ENCODE measurements around the gene SCYGR5.

SCYGR5 gene

DNA sequence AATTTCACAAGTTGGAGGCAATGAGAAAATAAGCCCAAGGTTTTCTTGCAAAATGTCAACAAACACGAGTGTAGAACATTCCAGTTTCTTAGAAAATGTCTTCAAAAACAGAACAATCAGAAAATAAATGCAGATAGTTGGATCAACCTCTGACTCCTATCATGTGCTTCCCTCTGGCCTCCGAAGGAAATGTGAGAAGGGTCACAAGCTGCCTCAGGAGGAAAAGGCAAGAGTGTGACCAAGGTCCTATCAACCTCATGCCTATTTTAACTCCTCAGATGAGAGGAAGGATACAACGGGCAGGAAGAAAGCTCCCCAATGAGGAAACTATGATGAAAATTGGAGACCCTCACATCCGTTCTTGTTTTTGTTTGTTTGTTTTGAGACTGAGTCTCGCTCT lies 7.9 kb downstream of the SCYGR5 start:
- DNase-seq: no peak

DNA sequence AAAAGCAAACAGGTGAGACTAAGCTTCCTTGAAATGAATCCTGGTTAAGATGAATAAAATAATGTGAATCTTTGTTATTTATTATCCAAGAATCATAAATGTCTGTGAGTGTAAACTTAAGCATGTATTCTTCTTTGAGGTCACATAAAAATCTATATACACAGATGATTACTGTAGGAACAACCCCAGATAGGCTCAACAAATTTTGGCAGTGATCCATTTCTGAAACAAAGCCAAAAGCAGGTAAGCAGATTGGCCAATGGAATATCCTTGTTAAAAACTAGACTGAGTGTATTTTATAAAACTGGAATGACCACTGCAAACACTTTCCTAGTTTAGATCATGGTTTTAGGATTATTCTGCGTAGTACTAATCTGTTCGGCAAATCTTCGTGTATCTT lies 11.3 kb downstream of the SCYGR5 start:
- no peak for DNase-seq

DNA sequence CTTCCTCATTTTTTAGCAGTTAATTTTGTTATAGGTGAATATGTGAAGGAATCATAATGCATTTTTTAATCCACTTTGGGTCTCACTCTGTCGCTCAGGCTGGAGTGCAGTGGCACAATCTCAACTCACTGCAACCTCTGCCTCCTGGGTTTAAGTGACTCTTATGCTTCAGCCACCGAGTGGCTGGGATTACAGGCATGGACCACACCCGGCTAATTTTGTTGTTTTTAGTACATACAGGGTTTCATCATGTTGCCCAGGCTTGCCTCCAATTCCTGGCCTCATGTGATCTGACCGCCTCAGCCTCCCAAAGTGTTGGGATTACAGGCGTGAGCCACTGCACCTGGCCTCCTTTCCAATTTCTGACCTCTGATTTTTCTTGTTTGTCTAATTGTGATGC lies 17.7 kb downstream of the SCYGR5 start:
- no peak for DNase-seq

DNA sequence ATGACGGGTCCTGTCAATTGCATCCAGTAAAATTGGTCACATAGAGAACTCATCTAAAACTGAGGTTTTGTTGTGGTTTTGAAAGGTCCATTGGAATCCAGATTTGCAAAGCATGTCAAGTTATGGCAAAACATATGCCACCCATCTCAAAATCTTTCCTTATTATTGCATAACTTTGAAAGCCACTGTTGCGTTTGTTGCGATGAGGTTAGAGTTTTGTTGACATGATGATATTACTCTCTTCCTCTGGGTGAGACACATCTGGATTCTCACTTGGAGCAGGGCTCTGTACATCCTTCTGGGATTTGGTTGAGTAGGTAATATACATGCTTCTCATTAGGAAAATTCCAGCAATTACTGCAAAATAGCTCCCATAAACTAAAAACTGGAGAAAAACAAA lies 20.6 kb downstream of the SCYGR5 start:
- DNase-seq: no peak

DNA sequence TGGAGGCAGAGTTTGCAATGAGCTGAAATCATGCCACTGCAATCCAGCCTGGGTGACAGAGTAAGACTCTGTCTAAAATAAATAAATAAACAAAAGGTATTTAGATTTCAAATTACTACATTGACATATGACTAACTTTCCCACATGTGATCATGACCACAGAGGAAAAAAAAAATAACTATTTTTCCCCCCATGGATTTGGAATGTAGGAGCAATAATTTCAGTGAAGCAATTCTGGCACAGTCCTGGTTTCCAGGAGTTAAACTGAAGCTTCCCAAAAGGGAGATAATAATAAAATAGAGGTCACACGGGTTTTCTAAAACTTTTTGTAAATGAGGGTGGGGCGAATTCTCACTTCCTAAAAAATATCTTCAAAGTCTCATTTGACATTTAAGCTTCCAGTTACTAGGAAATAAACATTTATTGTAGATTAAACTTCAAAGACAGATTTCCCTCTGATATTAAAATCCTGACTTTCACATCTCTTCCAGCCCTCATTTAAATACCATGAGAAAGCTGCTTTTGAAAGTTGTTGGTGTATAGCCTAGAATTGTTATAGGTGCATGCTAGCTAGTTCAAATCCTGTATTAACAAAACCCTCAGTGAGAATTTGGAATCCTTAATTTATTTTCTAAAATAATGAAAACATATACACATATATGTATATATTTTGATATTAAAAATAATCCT lies 30.5 kb downstream of the SCYGR5 start:
- DNase-seq: no peak

DNA sequence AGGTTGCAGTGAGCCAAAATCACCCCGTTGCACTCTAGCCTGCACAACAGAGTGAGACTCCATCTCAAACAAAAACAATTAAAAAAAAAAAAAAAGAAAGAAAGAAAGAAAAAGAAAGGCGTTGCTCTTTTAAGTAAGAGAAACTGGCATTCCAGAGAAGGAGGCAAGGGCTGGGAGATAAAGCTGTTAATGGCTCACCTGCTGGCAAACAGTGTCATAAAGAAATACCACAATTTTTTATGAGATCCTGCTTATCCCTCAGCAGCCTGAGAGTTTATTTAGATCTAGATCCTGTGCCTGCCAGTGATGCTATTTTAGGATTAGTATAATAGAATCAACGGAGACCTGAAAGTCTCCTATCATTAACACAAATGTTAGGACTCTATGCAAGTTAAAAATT lies 35.0 kb downstream of the SCYGR5 start:
- no peak for DNase-seq

DNA sequence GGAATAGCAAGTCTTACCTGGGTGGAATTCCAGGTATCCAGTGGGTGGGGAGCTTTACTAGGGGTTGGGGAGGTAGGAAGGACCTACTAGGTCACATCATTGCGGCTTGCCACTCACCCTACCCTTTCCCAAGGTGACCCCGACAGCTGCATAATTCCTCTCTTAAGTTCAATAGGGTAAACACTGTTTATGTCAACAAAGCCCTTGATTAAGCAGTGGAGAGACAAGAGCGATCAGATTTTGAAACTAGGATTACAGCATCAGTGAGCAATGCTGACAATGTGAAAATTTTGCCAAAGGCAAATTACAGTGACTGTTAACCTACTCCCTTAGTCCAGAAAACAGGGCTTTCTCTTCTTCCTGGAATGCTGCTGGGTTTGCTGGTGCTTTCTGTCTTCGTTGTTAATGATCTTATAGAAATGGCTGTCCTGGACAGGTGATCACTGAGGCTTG lies 36.7 kb downstream of the SCYGR5 start:
- no peak for DNase-seq

DNA sequence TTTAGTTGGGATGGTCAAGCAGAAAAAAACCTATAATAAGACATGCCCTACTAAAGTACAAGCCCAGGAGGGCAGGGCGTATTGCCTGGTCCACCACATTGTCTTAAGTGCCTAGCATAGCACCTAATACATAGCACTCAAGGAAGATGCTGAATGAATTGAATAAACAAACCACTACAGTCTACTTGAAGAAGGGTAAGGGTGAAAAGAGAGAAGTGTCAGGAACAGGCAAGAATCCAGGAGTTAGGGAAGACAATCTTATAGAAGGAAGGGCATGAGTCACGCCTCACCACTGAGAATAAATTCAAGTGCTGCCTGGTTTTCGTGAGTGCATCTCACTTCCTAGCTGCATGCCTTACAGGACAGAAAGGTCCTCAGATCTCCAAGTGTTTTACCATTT lies 37.4 kb downstream of the SCYGR5 start:
- DNase-seq: no peak

DNA sequence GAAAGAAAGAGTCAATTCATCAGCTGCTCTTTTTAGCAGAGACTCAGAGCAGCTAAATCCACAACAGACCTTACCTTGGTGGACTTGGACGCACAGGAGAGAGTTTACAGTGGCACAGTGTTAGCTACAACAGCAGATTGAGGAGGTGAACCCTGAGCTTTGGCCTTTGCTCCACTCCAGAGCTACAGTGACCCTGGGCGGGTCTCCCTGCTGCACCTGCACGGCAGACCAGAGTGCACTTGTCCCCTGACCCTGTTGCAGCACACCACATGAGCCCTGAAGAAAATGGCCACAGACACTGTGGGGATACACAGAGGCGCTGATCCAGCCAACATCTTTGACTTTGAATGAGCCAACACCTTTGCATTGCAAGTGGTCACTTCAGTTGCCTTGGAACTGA lies 40.3 kb downstream of the SCYGR5 start:
- no peak for DNase-seq

DNA sequence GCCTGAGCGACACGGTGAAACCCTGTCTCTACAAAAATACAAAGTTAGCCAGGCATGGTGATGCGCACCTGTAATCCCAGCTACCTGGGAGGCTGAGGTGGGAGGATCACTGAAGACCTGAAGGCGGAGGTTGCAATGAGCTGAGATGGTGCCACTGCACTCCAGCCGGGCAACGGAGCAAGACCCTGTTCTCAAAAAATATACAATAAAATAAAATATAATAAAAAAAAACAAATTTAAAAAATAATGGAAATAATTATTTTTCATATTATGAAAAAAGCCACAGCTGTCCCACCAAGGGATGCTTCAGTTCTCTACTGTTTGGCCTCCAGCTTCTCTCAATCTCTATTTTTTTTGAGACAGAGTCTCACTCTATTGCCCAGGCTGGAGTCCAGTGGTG lies 40.8 kb downstream of the SCYGR5 start:
- no peak for DNase-seq

DNA sequence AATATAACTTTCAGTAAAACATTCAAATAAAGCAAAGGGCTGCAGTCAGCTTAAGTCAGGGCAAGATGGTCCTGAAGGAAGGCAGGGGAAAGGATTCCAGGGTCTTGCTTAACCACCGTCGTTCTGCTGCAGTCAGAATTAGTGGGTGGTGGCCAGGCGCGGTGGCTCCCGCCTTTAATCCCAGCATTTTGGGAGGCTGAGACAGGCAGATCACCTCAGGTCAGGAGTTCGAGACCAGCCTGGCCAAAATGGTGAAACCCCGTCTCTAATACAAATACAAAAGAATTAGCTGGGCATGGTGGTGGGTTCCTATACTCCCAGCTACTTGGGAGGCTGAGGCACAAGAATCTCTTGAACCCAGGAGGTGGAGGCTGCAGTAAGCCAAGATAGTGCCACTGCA lies 44.4 kb downstream of the SCYGR5 start:
- DNase-seq: no peak

DNA sequence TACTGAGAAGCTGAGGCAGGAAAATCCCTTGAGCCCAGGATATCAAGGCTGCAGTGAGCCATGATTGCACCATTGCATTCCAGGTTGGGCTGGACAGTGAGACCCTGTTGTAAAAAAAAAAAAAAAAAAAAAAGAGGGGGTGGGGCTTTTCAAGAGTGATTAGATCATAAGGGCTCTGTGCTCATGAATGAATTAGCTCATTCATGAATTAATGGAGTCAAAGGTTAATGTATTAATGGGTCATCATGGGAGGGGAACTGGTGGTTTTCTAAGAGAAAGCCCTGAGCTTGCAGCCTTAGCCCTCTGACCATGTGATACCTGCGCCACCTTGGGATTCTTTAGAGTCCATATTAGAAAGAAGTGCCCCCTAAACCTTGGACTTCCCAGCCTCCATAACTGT lies 46.7 kb downstream of the SCYGR5 start:
- DNase-seq: no peak

DNA sequence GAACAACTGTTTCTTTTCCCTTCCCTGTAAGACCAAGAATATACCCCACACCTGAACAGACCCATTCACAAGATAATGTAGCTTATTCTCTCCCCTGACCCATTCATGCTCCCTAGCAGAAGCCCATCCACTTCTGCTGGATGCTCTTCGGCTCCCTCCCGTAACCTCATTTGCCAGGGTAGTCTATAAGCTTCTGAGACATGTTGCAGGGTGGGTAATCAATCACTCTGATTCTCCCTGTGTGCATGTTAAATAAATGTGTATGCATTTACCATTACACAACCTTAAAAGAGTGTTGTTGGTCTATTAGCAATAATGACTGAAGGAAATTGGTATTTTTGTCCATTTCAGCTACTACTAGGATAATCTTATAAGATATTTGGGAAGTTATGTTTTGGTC lies 49.9 kb downstream of the SCYGR5 start:
- DNase-seq: no peak

Measured in NCI-H1930 (cell line).